HTERT RPE-1 (cell line): Measurements from ENCODE around the gene RBM42.
"Not testable (repeated sequence)": the region's sequence is repeated elsewhere in the genome, so short reads cannot be mapped to it uniquely, and the experiment has no call there.

Experiments used
- in situ Hi-C: fragments of 300-500 bp; cut with MboI; formaldehyde crosslinking; loops from 4 replicates; pipeline ENCODE4 v1.14.3; 2020; ENCODE audit warnings: low sequenced_read_pairs

RBM42 gene

GRCh38 chr19:35648017-35648961 lies 19.5 kb downstream of the RBM42 start, which contains the start of gene COX6B1:
COX6B1 (plus strand) TSS chr19:35648323; CDS start chr19:35651244, 2,921 bp downstream.
- in situ Hi-C loops: no loop called here

DNA sequence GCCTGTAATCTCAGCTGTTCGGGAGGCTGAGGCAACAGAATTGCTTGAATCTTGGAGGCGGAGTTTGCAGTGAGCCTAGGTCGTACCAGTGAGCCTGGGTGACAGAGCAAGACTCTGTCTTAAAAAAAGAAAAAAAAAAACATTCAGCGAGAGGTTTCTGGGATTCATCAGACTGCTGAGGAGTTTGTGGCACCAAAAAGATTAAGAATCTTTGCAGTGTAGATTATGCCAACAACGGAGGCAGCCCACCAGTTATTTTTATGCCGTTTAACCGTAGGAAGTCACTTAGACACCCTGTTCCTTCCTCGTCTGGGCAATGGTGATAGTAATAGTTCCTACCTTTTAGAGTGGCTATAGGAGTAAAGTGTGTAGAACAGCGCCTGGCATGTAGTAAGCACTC lies 21.7 kb downstream of the RBM42 start:
- in situ Hi-C loops: no loop called here

GRCh38 chr19:35654828-35655227 lies 26.0 kb downstream of the RBM42 start:
- in situ Hi-C loops: not testable (repeated sequence)

- in situ Hi-C loops: no loop called here
Measured at GRCh38 chr19:35655600-35655999, 26.8 kb downstream of the RBM42 start.

DNA sequence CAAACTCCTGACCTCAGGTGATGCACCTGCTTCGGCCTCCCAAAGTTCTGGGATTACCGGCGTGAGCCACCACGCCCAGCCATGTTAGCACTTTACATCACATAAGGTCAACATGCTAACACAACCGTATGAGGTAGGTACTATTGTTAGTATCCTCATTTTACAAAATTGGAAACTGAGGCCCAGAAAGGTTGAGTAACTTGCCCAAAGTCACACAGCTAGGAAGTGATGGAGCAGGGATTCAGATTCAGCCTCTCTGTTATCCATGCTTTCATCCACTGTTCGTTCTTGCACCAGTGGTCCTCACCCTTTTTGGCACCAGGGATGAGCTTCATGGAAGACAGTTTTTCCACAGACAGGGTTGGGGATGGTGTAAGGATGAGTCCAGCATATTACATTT lies 27.9 kb downstream of the RBM42 start:
- in situ Hi-C loops: no loop called here

GRCh38 chr19:35657904-35658700 lies 29.3 kb downstream of the RBM42 start:
- in situ Hi-C loops: no loop called here

DNA sequence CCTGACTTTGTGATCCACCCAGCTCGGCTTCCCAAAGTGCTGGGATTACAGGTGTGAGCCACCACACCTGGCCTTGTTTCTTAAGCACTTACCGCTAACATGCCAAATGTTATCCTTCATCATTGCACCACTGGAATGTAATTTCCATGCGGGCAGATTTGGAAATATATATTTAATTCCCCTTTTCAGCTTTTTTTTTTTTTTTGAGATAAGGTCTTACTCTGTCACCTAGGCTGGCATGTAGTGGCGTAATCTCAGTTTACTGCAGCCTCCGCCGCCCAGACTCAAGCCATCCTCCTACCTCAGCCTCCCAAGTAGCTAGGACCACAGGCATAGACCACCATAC lies 33.1 kb downstream of the RBM42 start:
- in situ Hi-C loops: no loop called here

DNA sequence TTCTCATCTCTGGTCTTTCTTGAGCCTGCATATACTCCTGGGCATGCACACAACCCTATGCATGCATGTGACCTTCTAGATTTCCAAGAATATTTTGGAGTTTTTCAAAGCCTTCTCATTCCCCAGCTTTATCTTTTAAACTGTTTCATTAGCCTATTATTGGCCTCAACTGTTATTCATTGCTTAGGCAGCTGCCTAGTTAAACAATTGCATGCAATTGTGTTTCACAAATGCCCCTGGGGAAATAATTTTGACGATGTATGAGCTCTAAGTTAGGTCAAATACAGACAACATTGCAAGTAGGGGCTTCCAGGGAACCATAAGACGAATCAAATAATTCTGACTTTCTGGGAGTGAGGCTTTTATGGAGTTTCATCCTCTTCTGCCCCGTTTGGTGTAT lies 35.1 kb downstream of the RBM42 start:
- in situ Hi-C loops: no loop called here

GRCh38 chr19:35665157-35665556 lies 36.3 kb downstream of the RBM42 start:
- in situ Hi-C loops: no loop called here

DNA sequence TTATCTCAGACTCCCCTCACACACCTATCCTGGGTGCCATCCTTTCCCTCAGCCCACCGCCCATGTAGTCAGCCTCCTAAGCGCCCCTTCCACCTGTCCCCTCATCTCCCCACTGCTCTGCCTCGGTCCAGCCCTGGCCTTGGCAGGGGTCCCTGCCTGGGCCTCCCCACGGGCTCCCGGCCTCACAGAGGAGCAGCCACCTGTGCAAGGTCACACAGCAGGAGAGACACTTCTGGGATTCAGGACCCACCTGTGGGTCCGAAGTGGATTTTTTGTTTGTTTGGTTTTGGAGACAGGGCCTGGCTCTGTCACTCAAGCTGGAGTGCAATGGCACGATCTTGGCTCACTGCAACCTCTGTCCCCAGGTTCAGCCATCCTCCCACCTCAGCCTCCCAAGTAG lies 36.8 kb downstream of the RBM42 start:
- in situ Hi-C loops: no loop called here

DNA sequence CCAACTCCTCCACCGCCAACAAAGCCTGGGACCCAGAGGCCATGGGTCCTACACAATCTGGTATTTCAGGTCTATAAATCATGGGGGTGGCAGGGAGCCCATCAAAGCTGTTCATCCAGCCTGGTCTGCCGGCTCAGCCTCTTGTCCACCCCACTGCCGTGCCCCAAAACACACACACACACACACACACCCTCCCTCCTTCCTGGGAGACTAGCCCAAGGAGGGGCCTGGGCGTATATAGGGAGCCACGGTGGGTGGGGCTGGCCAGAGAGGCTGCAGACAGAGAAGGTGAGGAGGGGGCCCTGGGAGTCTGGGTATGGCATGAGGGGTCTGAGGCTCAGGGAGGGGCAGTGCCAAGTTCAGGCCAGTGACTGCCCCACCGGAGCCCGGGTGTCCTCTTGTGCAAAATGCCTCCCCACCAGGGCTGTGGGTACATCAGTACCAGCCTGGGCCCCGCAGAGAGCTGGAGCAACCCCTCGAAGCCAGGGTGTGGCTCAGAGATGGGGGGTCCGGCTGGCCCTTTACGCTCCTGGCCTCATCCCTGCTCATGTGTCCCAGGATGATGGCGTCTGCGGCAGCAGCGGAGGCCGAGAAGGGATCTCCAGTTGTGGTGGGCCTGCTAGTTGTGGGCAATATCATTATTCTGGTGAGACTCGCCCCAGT lies 37.5 kb downstream of the RBM42 start, which contains the start of gene UPK1A:
Gene UPK1A, plus strand, starts transcription at position 267 of the 663 bp plus-strand sequence. Its CDS starts 296 bp downstream, at position 563.
- in situ Hi-C loops: no loop called here

GRCh38 chr19:35669566-35669965 lies 40.7 kb downstream of the RBM42 start:
- in situ Hi-C loops: no loop called here

DNA sequence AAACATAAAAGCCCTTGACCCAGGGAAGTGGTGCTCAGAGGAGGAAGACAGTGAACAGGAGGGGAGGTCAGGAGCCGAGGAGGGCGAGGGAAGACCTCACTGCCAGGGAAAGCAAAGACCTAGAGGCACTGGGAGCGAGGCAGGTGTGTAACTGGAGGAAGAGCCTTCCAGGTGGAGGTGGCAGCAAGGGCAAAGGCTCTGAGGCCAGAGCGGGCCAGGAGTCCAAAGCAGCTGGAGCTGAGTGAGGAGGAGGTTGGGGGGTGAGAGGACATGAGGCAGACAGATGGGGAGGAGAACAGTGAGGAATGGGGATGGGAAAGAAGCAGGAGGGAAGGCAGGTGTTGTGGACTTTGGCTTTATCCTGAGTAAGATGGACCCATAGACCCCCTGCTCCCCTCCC lies 41.1 kb downstream of the RBM42 start:
- in situ Hi-C loops: no loop called here

DNA sequence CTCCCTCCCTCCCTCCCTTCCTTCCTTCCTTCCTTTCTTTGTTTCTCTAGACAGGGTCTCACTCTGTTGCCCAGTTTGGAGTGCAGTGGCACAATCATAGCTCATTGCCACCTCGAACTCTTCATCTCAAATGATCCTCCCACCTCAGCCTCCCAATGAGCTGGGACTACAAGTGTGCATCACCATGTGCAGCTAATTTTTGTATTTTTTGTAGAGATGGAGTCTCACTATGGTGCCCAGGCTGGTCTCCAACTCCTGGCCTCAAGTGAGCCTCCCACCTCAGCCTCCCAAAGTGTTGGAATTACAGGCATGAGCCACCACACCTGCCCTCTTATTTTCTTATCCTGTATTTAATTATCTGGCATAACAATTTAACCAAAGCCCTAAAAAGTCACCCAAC lies 41.9 kb downstream of the RBM42 start:
- in situ Hi-C loops: no loop called here

DNA sequence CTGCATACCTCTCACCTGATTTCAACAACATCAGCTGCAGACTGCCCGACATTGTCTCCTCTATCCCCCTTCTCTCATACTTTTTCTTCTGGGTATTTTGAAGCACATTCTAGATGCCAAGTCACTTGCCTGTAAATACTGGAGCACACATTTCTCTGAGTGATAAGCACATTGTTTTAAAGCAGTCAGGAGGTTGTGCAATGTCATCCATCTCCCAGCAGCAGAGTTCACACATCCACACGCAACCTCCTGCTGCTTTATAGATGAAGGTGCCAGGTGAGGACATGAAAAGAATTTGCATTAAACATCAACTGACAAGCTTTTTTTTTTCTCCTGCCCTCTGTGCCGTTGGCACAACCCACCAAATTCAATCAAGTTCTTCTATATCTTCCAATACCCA lies 43.0 kb downstream of the RBM42 start:
- in situ Hi-C loops: no loop called here

DNA sequence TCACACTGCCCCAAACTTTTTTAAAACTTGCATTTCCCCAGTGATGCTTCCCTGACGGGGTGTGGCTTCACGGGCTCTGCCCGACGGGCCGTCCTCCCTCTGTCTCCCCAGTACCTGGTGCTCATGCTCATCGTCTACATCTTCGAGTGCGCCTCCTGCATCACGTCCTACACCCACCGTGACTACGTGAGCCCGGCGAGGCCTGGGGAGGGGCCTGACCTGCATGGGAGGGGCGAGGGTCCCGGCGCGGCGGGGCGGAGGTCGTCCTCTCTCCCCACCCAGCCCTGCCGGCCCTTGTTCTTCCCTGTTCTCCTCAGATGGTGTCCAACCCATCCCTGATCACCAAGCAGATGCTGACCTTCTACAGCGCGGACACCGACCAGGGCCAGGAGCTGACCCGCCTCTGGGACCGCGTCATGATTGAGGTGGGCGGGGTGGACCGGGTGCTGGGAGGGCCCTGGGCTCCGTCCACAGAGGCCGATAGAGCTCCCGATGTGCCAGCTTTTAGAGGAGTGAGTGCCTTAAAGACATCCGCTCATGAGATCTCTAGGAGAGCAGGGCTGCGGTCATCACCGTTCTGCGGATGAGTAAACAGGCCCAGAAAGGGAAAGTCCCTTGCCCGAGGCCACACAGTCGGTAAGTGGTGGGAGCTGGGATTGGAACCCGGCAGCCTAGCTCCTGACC lies 44.4 kb downstream of the RBM42 start:
- in situ Hi-C loops: no loop called here

DNA sequence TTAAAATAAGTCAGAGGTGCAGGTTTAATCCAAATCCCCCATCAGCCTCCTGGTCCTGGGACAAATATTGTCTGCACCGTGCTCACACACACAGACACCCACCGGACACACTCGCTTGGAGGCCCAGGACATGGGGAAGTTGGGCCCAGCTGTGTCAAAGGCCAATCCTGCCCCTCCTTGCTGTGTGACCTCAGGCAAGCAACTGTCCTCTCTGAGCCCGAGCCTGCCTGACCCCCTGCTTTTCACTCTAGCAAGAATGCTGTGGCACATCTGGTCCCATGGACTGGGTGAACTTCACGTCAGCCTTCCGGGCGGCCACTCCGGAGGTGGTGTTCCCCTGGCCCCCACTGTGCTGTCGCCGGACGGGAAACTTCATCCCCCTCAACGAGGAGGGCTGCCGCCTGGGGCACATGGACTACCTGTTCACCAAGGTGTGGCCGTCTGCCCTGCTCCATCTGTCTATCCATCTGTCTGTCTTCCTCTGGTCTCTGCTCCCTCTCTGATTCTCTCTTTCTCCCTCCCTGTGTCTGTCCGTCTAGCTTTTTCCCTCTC lies 46.8 kb downstream of the RBM42 start:
- in situ Hi-C loops: no loop called here
